C4-2B (cell line): ENCODE data around the gene OR4Q3.

Experiments
- ZFX ChIP-seq: fragments of 450-650 bp; IDR thresholded peaks from 2 replicates; pipeline ENCODE4 v1.6.1; 2017
- TF ChIP-seq, protein P1 (sequence below): fragments of 450-650 bp; conservative IDR thresholded peaks from 2 replicates; pipeline ENCODE4 v1.5.1; 2017; ENCODE audit warnings: mild to moderate bottlenecking

DNA sequence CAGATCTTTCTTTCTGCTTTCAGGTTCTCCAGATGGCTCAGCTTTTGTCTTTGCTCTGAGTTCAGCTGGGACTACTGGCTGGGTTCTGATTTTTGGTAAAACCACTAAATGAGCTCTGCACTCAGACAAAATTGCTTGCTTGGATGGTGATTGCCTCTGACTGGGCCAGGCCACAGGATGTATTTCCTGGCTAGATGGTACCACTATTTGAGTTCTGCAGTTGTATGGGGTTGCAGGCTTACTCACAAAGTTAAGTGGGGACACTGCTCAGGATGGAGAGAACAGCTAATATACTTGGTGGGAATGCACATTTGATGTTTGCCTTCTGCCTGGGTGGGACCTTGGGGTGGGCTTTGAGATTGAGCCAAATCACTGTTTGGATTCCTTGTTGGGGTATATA, 14.0 kb upstream of the OR4Q3 start:
- TF ChIP-seq, protein P1, sequence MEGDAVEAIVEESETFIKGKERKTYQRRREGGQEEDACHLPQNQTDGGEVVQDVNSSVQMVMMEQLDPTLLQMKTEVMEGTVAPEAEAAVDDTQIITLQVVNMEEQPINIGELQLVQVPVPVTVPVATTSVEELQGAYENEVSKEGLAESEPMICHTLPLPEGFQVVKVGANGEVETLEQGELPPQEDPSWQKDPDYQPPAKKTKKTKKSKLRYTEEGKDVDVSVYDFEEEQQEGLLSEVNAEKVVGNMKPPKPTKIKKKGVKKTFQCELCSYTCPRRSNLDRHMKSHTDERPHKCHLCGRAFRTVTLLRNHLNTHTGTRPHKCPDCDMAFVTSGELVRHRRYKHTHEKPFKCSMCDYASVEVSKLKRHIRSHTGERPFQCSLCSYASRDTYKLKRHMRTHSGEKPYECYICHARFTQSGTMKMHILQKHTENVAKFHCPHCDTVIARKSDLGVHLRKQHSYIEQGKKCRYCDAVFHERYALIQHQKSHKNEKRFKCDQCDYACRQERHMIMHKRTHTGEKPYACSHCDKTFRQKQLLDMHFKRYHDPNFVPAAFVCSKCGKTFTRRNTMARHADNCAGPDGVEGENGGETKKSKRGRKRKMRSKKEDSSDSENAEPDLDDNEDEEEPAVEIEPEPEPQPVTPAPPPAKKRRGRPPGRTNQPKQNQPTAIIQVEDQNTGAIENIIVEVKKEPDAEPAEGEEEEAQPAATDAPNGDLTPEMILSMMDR, result no peak
- TF ChIP-seq ZFX, result no peak
